Measurements from ENCODE around the gene VMAC.

Gene VMAC

DNA sequence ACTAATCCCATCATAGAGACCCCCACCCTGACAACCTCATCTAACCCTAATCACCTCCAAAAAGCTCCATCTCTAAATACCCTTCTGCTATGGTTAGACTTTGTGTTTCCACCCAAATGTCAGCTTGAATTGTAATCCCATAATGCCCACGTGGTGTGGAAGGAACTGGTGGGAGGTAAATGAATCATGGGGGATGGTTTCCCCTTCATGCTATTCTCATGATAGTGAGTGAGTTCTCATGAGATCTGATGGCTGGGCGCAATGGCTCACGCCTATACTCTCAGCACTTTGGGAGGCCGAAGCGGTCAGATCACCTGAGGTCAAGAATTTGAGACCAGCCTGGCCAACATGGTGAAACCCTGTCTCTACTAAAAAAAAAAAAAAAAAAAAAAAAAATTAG is 2.6 kb downstream of the VMAC start:
- no peak for DNase-seq

DNA sequence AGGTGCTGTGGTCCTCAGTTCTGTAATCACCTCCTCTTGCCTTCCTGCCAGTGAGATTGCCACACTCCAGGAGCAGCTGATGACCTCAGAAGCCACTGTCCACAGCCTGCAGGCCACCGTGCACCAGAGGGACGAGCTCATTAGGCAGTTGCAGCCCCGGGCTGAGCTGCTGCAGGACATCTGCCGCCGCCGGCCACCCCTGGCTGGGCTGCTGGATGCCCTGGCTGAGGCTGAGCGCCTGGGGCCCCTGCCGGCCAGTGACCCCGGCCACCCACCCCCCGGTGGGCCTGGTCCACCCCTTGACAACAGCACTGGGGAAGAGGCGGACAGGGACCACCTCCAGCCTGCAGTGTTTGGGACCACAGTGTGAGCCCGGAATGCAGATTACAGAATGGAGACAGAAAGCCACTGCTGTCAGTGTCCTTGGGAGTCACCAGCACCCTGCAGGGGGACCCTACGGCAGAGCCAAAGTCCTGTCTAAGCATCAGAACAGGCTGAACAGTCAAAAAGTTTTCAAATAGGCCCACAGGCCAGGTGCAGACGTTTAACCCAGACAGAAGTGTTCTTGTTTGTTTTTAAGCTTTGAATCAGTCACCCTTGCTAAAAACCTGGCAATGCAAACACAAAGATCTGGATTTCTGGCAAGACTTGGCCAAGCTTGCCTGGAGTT is 4.2 kb downstream of the VMAC start:
- DNase-seq = no peak

DNA sequence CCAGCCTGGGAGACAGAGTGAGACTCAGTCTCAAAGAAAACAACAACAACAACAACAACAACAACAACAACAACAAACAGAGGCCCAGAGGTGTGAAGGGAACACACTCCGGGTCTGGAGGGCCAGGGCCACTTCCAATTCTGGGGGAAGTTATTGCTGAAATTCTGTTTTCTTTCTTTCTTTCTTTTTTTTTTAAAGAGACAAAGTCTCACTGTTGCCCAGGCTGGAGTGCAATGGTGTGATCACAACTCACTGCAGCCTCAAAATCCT is 5.9 kb downstream of the VMAC start:
- no peak for DNase-seq

DNA sequence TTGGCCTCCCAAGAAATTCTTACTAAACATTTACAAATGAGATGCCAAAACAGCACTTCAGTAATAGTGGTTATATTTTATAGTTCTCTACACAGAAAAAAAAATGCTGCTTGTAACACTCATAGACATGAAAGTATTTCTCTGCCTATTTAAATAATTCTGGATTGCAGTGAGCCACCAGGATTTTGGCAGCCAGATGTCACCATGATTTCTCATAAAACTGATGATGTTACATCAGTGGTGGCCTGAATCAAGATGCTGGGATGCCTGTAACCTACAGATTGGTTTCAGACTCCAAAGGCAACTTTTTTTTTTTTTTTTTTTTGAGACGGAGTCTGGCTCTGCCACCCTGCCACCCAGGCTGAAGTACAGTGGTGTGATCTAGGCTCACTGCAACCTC is 6.7 kb downstream of the VMAC start:
- DNase-seq = no peak

DNA sequence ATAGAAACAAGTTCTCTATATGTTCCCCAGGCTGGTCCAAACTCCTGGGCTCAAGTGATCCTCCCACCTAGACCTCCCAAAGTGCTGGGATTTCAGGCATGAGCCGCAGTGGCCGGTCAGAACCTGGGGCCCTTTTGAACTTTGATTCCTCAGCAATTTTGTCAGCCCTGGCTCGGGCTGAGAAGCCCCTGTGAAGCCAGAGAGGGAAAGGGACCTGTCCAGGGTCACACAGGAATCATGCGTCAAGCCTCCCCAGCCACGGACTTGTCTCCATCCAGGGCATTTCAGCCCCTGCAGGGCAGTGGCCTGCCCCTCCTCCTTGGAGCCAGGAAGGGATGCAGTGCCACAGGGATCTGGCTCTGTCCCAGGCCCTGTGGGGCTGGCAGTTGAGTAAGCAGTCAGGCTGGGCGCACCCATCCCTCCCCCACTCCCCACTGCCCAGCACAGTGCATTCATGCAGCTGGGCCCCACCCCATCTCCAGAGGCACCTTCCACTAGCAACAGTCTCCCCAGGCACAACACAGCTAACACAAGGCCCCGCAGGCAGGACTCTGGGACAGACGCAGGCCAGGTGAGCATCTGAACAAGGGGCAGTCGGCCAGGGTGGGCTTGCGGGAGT is 9.2 kb downstream of the VMAC start, which contains the start of gene CAPS:
Gene CAPS, plus strand, starts transcription at position 516 of the 619 bp plus-strand sequence. CDS start 153 bp downstream, outside the sequence.
- no peak for DNase-seq

DNA sequence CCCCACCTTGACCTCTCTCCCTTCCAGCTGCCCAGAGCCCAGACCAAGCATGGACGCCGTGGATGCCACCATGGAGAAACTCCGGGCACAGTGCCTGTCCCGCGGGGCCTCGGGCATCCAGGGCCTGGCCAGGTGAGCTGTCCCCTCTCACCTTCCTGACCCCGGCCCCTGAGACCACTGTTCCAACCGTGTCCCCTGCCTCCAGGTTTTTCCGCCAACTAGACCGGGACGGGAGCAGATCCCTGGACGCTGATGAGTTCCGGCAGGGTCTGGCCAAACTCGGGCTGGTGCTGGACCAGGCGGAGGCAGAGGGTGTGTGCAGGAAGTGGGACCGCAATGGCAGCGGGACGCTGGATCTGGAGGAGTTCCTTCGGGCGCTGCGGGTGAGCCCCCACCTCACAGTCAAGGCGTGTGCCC is 9.7 kb downstream of the VMAC start:
- no peak for DNase-seq

DNA sequence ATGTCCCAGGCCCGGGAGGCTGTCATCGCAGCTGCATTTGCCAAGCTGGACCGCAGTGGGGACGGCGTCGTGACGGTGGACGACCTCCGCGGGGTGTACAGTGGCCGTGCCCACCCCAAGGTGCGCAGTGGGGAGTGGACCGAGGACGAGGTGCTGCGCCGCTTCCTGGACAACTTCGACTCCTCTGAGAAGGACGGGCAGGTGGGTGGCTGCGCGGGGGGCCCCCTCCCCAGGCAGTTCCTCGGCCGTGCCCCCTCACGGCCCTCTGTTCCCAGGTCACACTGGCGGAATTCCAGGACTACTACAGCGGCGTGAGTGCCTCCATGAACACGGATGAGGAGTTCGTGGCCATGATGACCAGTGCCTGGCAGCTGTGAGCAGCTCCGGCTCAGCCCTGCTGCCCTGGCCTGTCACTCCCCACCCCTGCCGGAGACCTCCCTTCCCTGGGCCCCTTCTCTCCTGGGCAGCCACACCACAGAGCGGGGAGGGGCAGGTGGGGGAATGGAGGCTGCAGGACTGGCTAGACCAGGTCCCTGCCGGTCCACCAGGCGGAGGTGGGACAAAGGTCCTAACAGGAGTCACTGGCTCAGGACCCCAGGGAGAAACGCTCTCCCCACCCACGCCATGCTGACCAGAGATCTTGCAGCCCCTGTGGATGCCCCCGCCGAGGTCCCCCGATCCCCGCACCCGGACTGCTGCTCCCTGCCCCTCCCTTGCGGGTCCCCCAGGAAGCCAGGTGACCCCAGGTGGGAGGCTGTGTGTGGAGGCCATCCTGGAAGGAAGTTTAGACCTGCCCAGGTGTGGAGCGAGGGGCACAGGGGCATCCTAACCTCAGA is 10.5 kb downstream of the VMAC start:
- no peak for DNase-seq

DNA sequence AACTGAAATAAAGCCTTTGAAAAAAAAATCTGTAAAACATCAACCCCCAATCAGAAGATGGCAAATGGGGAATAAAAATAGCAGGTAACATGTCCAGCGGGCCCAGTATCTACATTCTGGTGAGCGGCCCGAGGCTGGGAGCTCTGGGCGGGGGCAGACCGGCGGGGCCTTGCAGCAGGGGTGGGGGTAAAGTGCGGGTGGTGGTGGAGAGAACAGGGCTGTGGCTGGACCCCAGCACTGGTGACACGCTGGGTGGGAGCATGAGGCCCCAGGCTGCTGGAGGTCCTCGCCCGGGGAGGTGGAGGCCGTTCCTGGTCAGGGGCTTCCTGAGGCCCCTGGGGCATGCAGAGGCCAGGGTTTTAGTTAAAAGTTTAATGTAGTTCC is 11.1 kb downstream of the VMAC start:
- DNase-seq = no peak

DNA sequence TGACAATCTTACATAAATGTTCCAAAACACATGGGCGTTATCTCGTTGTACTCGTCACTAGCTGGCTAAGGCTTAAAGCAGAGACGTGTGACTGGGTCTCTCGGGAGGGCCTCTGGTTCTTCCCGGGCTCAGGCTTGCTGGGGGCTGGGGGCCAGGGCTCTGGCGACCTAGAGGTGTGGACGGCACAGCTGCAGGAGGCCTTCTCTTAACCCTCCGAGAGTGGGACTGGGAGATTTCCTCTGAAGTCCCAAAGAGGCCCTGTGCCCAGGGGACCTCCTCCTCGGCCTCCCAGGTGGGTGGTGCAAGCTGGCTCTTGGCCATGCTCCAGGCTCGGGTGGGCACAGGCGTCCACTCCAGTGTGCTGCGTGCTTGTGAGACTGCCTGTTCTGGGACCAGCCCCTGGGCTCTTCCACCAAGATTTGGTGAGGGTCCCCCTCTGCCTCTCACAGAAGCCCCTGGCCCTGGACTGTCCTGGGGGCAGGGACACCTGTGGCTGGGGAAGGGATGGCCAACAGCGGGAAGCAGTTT is 11.6 kb downstream of the VMAC start:
- no peak for DNase-seq

DNA sequence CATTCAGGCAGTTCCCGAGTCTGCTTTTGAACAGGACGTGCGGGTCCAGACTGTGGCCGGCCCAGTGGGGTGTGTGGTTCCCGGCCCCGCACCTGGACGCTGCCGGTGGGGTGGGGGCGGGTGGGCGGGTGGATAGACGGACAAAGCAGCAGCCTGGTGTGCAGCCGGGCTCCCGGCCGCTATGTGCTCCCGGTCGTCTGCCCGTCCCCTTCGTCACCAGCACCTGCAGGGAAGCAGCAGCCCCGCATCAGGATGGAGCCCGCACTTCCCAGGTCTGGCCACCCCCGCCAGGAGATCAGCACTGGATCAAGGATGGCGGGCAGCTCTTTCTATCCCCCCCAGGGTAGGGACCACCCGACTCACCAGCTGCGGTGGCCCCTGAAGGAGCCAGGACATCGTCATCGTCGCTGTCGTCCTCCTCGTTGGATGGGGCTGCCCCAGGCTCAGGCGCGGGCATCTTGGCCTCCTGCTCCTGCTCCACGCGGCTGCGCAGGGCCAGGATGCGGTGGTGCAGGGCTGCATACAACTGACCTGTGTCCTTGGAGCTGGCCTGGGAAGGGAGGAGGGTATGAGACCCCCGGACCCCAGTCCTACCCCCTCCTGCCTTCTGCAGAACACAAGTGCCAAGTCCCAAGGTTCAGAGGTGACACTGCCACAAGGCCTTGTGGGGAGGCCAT is 12.9 kb downstream of the VMAC start:
- DNase-seq = no peak

DNA sequence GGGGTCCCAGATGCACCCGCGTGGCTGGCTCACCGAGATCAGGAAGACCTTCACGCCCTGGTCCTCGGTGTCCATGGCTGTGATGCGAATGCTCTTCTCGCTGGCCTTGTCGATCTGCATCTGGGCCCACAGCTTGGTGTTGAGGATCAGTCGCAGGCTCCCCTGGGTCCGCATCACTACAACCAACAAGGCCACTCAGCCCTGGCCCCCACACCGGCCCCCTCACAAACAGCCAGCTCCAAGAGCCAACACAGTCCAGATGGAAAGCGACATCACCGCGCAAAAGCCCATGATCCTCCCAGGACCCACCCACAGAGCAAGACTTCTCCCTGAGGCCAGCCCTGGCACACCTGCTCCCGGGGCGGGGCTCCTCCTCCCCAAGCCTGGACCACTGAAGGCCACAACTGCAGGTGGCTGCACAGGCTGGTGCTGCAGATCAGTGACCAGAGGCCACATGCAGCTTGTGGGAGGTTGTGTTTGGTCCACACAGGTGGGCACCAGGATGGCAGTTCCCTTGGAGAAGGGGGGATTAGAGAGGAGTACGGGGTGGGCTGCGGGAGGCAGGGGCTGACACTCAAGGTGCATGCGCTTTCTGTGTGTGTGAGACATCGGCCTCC is 13.9 kb downstream of the VMAC start:
- no peak for DNase-seq

DNA sequence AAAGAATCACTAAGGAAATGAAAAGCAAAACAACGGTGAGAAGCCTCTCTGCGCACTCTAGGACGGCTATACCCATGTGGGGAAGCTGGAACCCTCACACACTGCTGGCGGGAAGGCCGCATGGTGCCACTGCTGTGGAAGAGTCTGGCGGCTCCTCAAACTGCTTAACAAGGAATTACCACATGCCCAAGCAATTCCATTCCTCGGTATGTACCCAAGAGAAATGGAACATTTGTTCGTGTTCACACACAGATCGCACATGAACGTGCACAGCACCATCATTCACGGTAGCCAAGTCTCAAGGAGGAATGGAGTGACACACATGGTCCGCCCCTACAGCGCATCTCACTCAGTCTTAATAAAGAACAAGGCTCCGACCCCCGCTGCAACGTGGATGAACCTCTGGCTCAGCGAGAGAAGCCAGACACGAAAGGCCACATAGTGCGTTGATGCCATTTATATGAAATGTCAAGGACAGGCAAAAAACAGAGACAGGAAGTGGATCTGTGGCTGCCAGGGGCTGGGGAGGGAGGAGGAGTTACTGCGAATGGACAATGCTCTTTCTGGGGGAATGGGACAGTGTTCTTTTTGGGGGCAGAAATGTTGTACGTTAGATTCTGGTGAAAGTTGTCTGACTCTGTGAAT is 17.0 kb downstream of the VMAC start:
- DNase-seq = no peak

DNA sequence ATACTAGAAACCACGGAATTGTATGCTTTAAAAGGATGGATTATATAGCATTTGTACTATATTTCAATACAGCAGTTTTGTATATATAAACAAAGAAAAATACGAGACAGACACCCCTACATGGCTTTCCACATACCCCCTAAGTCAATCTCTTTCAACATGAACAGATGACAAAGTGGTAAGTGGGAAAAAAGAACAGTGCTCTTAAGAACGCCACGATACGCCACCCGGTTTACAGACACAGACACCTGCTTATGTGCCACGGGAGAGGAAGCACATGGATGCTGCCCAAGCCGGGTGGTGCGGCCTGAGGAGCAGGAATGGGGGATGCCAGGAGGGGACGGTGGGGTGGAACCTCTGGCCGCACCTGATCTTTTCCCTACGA is 17.5 kb downstream of the VMAC start:
- DNase-seq = no peak

DNA sequence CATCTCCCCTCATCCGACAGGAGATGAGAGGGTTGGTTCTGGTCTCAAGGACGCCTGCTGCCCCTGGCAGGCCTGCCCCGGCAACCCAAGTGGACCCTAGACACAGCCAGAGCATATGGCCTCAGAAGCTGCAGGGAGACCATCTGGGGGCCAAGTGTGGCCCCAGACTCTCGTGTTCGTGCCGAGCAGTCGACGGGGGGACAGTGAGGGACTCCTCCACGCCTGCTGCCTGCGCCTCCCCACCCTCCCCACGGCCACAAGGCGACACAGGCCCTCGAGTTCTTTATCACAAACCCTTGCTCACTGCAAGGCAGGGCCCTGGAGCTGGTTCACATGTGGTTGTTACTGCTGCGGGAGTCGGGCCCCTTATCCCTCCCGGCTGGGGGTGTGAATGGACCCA is 18.7 kb downstream of the VMAC start:
- DNase-seq = no peak

DNA sequence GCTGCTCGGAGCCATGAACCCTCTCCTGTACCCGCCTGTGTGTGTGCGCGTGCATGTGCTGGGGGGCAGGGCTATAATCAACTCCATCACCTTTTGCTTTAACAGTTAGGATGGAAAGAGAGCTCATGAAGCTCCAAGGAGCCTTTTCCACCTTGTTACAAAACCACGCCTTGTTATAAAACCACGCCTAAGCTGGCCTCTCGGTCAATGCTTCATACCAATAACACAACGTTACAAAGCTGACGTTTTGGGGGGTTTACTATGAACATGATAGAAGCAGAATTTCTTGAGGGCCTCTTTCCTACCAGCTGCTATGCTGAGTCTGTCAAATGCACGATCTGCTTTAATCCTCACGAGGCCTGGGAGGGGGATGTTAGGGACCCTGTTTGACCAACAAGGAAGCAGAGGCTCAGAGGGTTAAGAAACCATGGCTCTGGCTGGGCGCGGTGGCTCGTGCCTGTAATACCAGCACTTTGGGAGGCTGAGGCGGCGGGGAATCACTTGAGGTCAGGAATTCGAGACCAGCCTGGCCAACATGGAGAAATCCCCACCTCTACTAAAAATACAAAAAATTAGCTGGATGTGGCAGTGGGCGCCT is 21.3 kb downstream of the VMAC start:
- no peak for DNase-seq

DNA sequence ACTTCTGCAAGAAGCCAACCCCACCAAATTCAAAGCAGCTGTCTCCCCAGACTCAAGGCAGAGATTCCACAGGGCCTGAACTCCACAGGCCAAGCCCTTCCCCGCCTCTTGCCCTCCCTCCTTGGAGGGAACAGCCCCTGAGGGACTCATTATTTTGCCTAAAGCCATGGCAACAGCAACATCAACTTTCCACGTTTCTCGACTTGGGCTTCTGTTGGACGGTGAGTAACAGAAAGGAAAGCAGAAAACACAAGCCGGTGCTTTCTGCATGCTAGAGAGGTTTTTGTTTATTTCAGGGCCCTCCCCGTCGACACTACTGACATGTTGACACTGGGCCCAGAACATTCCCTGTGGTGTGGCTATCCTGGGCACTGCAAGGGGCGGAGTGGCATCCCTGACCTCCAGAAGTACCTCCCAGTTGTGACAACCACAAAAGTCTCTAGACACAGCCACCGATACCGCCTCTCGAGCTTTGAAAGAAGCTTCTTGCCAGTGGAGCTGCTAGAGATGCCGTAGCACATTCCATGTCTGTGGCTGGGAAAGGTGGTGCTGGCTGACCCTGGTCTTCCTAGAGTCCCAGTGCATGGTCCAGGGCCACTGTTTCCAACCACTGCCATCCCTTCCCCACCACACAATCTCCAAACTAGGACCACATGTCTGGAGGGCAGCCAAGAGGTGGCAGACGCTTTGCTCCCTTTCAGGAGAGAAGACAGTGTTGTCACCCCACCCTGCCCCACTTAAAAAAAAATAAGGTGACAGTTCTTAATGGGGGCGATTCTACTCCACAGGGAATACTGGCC is 22.2 kb downstream of the VMAC start:
- DNase-seq = no peak

DNA sequence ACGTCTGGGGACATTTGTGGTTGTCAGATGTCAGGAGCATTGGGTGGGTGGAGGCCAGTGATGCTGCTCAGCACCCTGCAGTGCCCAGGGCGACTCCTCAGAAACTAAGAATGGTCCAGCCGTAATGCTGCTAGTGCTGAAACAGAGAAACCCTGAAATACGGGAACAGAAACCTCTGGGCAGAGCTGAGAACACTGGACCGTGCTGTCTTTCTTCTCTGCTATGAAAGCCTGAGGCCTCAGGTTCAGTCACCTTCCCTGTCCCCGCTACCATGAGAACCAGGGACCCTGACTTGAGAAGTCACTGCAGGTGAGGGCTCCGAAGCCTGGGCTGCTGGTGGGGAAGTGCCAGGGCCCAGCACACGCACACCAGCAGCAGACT is 22.8 kb downstream of the VMAC start:
- DNase-seq = no peak

DNA sequence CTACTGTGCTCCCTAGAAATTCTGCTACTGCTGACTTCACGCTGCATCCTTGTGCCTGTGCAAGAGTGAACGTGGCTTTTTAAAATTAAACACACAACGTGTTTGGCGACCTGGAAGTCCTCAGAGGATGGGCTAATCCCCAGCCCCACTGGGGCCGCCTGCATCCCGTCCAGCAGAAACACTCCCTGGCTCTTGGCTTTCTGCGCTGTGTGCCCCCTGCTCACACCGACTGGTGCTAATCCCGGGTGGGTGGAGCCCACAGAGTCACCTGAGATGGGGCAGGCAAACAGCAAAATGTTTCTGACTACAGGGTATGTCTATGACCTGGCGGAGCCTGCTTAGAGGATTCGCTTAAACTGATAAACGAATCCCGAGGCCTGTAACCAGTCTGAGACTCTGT is 24.5 kb downstream of the VMAC start:
- DNase-seq = no peak

DNA sequence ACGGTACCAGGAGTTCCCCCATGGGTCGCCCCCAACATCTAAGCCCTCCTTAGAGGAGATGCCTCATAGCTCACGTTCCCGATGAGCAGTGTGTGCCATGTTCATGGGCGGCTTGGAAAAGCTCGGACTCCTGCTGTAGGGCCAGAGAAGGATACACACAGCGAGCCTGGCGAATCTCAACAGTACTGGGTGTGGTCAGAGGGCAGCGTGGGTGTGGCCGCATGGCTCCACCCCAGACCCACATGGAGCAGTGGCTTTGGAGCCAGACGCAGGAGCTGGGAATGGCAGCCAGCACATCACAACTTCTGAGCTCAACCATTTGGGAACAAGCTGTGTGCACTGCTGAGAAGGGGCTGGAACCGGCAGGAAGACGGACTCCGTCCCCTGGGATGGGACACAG is 25.0 kb downstream of the VMAC start:
- DNase-seq = no peak

DNA sequence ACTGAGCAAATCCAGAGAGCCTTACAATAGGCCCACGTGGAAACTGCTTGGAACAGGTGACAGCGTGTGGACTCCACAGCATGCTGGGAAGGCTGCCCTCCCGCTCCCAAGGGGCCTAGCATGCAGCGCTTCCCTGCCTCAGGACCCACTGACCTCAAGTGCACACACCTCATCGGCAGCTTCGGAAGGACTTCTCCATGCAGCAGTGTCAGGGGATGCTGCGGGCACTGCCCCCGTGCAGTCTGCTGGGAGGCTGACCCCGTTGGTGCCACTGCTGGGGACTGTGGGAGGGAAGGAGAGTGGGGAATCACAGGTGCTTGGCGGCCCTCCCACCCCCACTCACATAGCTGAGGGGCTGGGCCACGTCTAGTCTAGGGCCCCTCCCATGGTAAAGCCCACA is 26.6 kb downstream of the VMAC start:
- DNase-seq = no peak

DNA sequence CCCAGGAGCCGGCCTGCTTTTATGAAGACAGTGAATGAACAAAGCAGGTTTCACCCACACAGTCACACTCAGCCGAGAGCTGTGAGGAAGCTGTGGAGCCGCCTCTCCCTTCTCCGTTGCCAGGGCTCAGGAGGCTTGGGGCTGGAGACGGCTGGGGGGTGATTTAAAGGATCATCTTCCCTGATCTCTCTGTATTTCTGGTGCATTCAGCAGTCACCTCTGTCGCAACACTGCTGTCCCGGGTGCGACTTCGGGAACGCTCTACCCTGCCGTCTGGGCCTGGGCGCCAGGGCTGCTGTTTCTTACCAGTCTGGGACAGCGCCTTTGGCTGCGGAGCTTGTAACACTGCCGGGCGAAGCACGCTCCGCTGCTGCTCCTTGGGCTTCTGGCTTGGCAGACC is 27.5 kb downstream of the VMAC start:
- DNase-seq = no peak

Data from AML-193 (cell line).